ENCODE results near the gene MRAS. TPM values are rescaled to one million over a fixed set of nuclear protein-coding genes. Genes with fewer than 3 reads are reported as not detected.

Gene MRAS
- total and polyA plus RNA-seq, 2 of the 4 experiments (the other 2 are of a cell fraction), result 59.3 to 60.6 TPM

- Histone ChIP-seq H3K23ac (ENCODE audit: low read depth, low read length) (no peak overlapping the region), H3K9ac (ENCODE audit: low read depth, low read length) (no peak overlapping the region), H3K9me3 (ENCODE audit: control insufficient read depth, insufficient read depth, low read length) (no peaks in the 10 kb centered on the region), H3K79me1 (ENCODE audit: low read depth in 1 of 2, low read length in 2 of 2) (peaks cover 3 to 19% of the 10 kb centered on the region in 2 experiments; a peak in 2 of 4 replicates), H3K56ac (ENCODE audit: extremely low read depth, insufficient read depth, low read length) (no peak overlapping the region), H4K20me1 (ENCODE audit: insufficient read depth, low read length) (no peaks in the 10 kb centered on the region), H4K8ac (ENCODE audit: low read depth in 2 of 2, low read length in 2 of 2) (no peak overlapping the region), H3K4me1 (ENCODE audit: control insufficient read depth, insufficient read depth, low read length) (peaks cover 4% of the 10 kb centered on the region), H2BK20ac (ENCODE audit: low read depth, low read length) (no peak overlapping the region), H2AK5ac (ENCODE audit: low read depth, low read length) (no peak overlapping the region), H3K27ac (ENCODE audit: insufficient read depth, low read length) (no peak overlapping the region), H4K5ac (ENCODE audit: low read depth, low read length) (no peak overlapping the region), H3K27me3 (ENCODE audit: control insufficient read depth, insufficient read depth, low read length) (peaks cover 7% of the 10 kb centered on the region), H3K4me2 (ENCODE audit: low read depth, low read length) (no peak overlapping the region), H3K9me1 (ENCODE audit: insufficient read depth, low read length) (no peaks in the 10 kb centered on the region), H3K4me3 (ENCODE audit: insufficient read depth, low read depth, low read length) (no peak overlapping the region), H3K36me3 (ENCODE audit: control insufficient read depth, insufficient read depth, low read length) (no peaks in the 10 kb centered on the region), H3K14ac (replicated peaks; ENCODE audit: low read depth, low read length) (no peak overlapping the region), H4K91ac (ENCODE audit: insufficient read depth, low read depth, low read length) (no peak overlapping the region), H2BK15ac (ENCODE audit: low read depth, low read length) (no peak overlapping the region), H2BK120ac (ENCODE audit: low read depth, low read length) (no peak overlapping the region), H2AFZ (replicated peaks; ENCODE audit: low read length, poor library complexity) (no peak overlapping the region), H2AK9ac (replicated peaks; ENCODE audit: low read depth, low read length, poor library complexity) (no peak overlapping the region), H3K4ac (ENCODE audit: low read depth, low read length) (no peak overlapping the region), H3K18ac (ENCODE audit: low read depth, low read length) (no peak overlapping the region), H2BK5ac (ENCODE audit: low read depth, low read length, poor library complexity, severe bottlenecking) (no peak overlapping the region)
- DNase-seq (no peak), ATAC-seq (ENCODE audit: low read depth) (no peak)
- intact Hi-C loops (cut with micrococcal nuclease), result loop anchor here (5.0 kb wide), 3 partner anchors 48 to 277 kb away; no protein-coding TSS in a partner anchor
- dilution Hi-C loops (cut with HindIII; ENCODE audit: low sequenced_read_pairs, unreplicated experiment), result no loop called here
- WGBS, 2 experiments (ENCODE audit: extremely low coverage in 2 of 2, insufficient read length in 1 of 2), result no CpG with 5 or more reads among the region's 1 CpG
- ChIA-PET POLR2A (ENCODE audit: unreplicated experiment) (no interaction called here), CTCF (no interaction called here)
- in situ Hi-C loops (cut with MboI; ENCODE audit: low sequenced_read_pairs), result no loop called here
- no TSS peak for BruUV-seq (replicated peaks)
- TF ChIP-seq ELK1 (IDR thresholded peaks at IDR 0.05; ENCODE audit: borderline replicate concordance, low read depth, low read length), result no peak
These were observed 3.6 kb upstream of the MRAS start for GRCh38 chr3:138344754-138345153.
